ENCODE measurements around the gene PPIL6.

DNA sequence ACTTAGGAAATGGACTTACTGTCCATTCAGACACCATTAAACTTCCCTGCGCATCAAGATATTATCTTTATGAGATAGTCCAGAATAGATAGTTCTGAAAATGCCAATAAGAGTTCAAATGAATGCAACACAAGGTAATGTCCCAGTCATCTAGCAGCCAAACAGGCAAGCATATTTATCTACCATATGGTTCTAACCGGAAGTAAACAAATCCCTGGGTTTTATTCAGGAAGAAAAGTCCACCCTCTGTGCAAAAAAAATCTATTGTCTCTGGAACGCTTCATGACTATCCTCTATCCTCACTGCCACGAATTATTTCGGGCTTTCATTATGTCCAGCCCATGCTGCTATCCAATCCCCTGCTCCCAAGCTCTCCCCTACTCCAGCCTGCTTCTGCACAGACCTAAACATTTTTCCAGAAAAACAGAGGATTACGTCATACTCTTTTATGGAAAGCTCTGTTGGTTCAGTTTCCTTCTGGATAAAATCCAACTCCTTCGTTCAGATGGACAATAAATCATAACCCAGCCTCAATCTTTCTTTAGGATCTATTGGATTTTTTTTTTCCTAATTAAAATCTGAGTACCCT, 11.4 kb downstream of the PPIL6 start:
- no peak for TF ChIP-seq POLR2A (IDR thresholded peaks at IDR 0.05; ENCODE audit: low read depth)
- TF ChIP-seq, protein P1, sequence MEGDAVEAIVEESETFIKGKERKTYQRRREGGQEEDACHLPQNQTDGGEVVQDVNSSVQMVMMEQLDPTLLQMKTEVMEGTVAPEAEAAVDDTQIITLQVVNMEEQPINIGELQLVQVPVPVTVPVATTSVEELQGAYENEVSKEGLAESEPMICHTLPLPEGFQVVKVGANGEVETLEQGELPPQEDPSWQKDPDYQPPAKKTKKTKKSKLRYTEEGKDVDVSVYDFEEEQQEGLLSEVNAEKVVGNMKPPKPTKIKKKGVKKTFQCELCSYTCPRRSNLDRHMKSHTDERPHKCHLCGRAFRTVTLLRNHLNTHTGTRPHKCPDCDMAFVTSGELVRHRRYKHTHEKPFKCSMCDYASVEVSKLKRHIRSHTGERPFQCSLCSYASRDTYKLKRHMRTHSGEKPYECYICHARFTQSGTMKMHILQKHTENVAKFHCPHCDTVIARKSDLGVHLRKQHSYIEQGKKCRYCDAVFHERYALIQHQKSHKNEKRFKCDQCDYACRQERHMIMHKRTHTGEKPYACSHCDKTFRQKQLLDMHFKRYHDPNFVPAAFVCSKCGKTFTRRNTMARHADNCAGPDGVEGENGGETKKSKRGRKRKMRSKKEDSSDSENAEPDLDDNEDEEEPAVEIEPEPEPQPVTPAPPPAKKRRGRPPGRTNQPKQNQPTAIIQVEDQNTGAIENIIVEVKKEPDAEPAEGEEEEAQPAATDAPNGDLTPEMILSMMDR (IDR thresholded peaks at IDR 0.05): no peak
- no peak for TF ChIP-seq EP300 (IDR thresholded peaks at IDR 0.05)

Data from esophagus muscularis mucosa (tissue), 4 donors.